Stimulated activated effector memory CD8-positive, alpha-beta T cell treated with anti-CD3 and anti-CD28 coated beads, Interleukin-12 subunit alpha, Interleukin-12 subunit beta, amount 100 ng/mL, for 72 hours (primary cell): ENCODE results near the gene ACOXL.

ENCODE experiments used
- ATAC-seq: fragments of 150-1000 bp; cut with Tn5 transposase; 2 replicates; pipeline ENCODE4 v1.10.0; 2021
- DNase-seq, 2 donors: peaks; one replicate each; pipeline ENCODE4 v3.0.0; 2021 to 2022; ENCODE audit warnings: low spot score in 2 of 2
- H3K27ac Mint-ChIP-seq: one replicate; pipeline ENCODE4 v1.8.0; 2022; ENCODE audit warnings: mild to moderate bottlenecking, mixed read lengths
- H3K36me3 Mint-ChIP-seq: one replicate; pipeline ENCODE4 v1.8.0; 2022; ENCODE audit warnings: mild to moderate bottlenecking, mixed read lengths
- H3K4me1 Mint-ChIP-seq: one replicate; pipeline ENCODE4 v1.8.0; 2022; ENCODE audit warnings: mixed read lengths
- H3K4me3 Mint-ChIP-seq: one replicate; pipeline ENCODE4 v1.8.0; 2022; ENCODE audit warnings: mild to moderate bottlenecking, mixed read lengths
- H3K9me3 Mint-ChIP-seq: one replicate; pipeline ENCODE4 v1.8.0; 2022; ENCODE audit warnings: mixed read lengths

Gene ACOXL

GRCh38 chr2:110872521-110872920 lies 140.1 kb downstream of the ACOXL start:
- Mint-ChIP-seq H3K36me3 (no peaks in the 10 kb centered on the region), H3K27ac (no peak overlapping the region), H3K4me3 (no peak overlapping the region), H3K4me1 (peaks cover 32% of the 10 kb centered on the region), H3K9me3 (no peaks in the 10 kb centered on the region)
- ATAC-seq (no peak), DNase-seq (peak in 1 of 2 donors; percentile 50)

- no peaks in the 10 kb centered on the region for H3K36me3 Mint-ChIP-seq
- peak in 1 of 2 donors; percentile 47 for DNase-seq
- H3K27ac Mint-ChIP-seq, result peak overlapping the region; percentile 50
- H3K4me1 Mint-ChIP-seq, result peaks cover 30% of the 10 kb centered on the region
- peaks cover 1% of the 10 kb centered on the region for H3K9me3 Mint-ChIP-seq
- no peak for ATAC-seq
- H3K4me3 Mint-ChIP-seq, result no peak overlapping the region
Observed at GRCh38 chr2:110873056-110873502, 140.7 kb downstream of the ACOXL start.

GRCh38 chr2:110873597-110874452 lies 141.5 kb downstream of the ACOXL start:
- DNase-seq (peak in 1 of 2 donors; percentile 47), ATAC-seq (no peak)
- H3K4me3 Mint-ChIP-seq, result no peak overlapping the region
- peaks cover 4% of the 10 kb centered on the region for H3K9me3 Mint-ChIP-seq
- no peak overlapping the region for H3K27ac Mint-ChIP-seq
- H3K36me3 Mint-ChIP-seq, result no peaks in the 10 kb centered on the region
- peaks cover 24% of the 10 kb centered on the region for H3K4me1 Mint-ChIP-seq

- no peak overlapping the region for H3K27ac Mint-ChIP-seq
- no peaks in the 10 kb centered on the region for H3K36me3 Mint-ChIP-seq
- no peak for ATAC-seq
- peak in 1 of 2 donors; percentile 43 for DNase-seq
- H3K4me1 Mint-ChIP-seq, result peaks cover 24% of the 10 kb centered on the region
- no peak overlapping the region for H3K4me3 Mint-ChIP-seq
- H3K9me3 Mint-ChIP-seq, result peaks cover 4% of the 10 kb centered on the region
Observed at GRCh38 chr2:110874453-110875383, 142.3 kb downstream of the ACOXL start.

GRCh38 chr2:110875384-110875725 lies 143.0 kb downstream of the ACOXL start:
- no peak overlapping the region for H3K27ac Mint-ChIP-seq
- no peak for ATAC-seq
- DNase-seq, result peak in 1 of 2 donors; percentile 35
- peaks cover 4% of the 10 kb centered on the region for H3K9me3 Mint-ChIP-seq
- no peaks in the 10 kb centered on the region for H3K36me3 Mint-ChIP-seq
- H3K4me1 Mint-ChIP-seq, result peaks cover 24% of the 10 kb centered on the region
- no peak overlapping the region for H3K4me3 Mint-ChIP-seq

- no peak overlapping the region for H3K27ac Mint-ChIP-seq
- peaks cover 4% of the 10 kb centered on the region for H3K9me3 Mint-ChIP-seq
- H3K4me1 Mint-ChIP-seq, result peaks cover 16% of the 10 kb centered on the region
- H3K36me3 Mint-ChIP-seq, result no peaks in the 10 kb centered on the region
- peak in 1 of 2 donors; percentile 45 for DNase-seq
- no peak for ATAC-seq
- H3K4me3 Mint-ChIP-seq, result no peak overlapping the region
Observed at GRCh38 chr2:110876167-110876999, 144.0 kb downstream of the ACOXL start.

GRCh38 chr2:110877031-110877827 lies 144.9 kb downstream of the ACOXL start:
- no peak overlapping the region for H3K27ac Mint-ChIP-seq
- H3K36me3 Mint-ChIP-seq, result no peaks in the 10 kb centered on the region
- ATAC-seq, result no peak
- H3K9me3 Mint-ChIP-seq, result peaks cover 9% of the 10 kb centered on the region
- peaks cover 14% of the 10 kb centered on the region for H3K4me1 Mint-ChIP-seq
- H3K4me3 Mint-ChIP-seq, result no peak overlapping the region
- DNase-seq, result peak in 1 of 2 donors; percentile 44

GRCh38 chr2:110878150-110878549 lies 145.8 kb downstream of the ACOXL start:
- no peak overlapping the region for H3K4me3 Mint-ChIP-seq
- no peak for DNase-seq
- H3K9me3 Mint-ChIP-seq, result peaks cover 9% of the 10 kb centered on the region
- H3K4me1 Mint-ChIP-seq, result peaks cover 6% of the 10 kb centered on the region
- no peak for ATAC-seq
- H3K27ac Mint-ChIP-seq, result no peak overlapping the region
- no peaks in the 10 kb centered on the region for H3K36me3 Mint-ChIP-seq

GRCh38 chr2:110881908-110882307 lies 149.5 kb downstream of the ACOXL start:
- H3K4me1 Mint-ChIP-seq, result peaks cover 5% of the 10 kb centered on the region
- H3K27ac Mint-ChIP-seq, result no peak overlapping the region
- peaks cover 9% of the 10 kb centered on the region for H3K9me3 Mint-ChIP-seq
- no peaks in the 10 kb centered on the region for H3K36me3 Mint-ChIP-seq
- ATAC-seq (peak; percentile 99), DNase-seq (peak in 1 of 2 donors; percentile 50)
- no peak overlapping the region for H3K4me3 Mint-ChIP-seq

- no peaks in the 10 kb centered on the region for H3K36me3 Mint-ChIP-seq
- ATAC-seq (no peak), DNase-seq (no peak)
- no peak overlapping the region for H3K4me3 Mint-ChIP-seq
- H3K4me1 Mint-ChIP-seq, result peaks cover 5% of the 10 kb centered on the region
- no peak overlapping the region for H3K27ac Mint-ChIP-seq
- H3K9me3 Mint-ChIP-seq, result peaks cover 5% of the 10 kb centered on the region
Observed at GRCh38 chr2:110883406-110883805, 151.0 kb downstream of the ACOXL start.

GRCh38 chr2:110885256-110885655 lies 152.9 kb downstream of the ACOXL start:
- no peak overlapping the region for H3K4me3 Mint-ChIP-seq
- H3K36me3 Mint-ChIP-seq, result no peaks in the 10 kb centered on the region
- H3K4me1 Mint-ChIP-seq, result peaks cover 5% of the 10 kb centered on the region
- H3K9me3 Mint-ChIP-seq, result peaks cover 5% of the 10 kb centered on the region
- DNase-seq (no peak), ATAC-seq (no peak)
- no peak overlapping the region for H3K27ac Mint-ChIP-seq

- no peaks in the 10 kb centered on the region for H3K9me3 Mint-ChIP-seq
- no peak overlapping the region for H3K27ac Mint-ChIP-seq
- no peak for ATAC-seq
- H3K36me3 Mint-ChIP-seq, result no peaks in the 10 kb centered on the region
- H3K4me3 Mint-ChIP-seq, result no peak overlapping the region
- no peaks in the 10 kb centered on the region for H3K4me1 Mint-ChIP-seq
- DNase-seq, result peak in 1 of 2 donors; percentile 40
Observed at GRCh38 chr2:110886826-110887573, 154.6 kb downstream of the ACOXL start.

GRCh38 chr2:110888411-110888810 lies 156.0 kb downstream of the ACOXL start:
- H3K4me1 Mint-ChIP-seq, result no peaks in the 10 kb centered on the region
- no peaks in the 10 kb centered on the region for H3K9me3 Mint-ChIP-seq
- DNase-seq, result no peak
- no peak for ATAC-seq
- no peak overlapping the region for H3K4me3 Mint-ChIP-seq
- no peak overlapping the region for H3K27ac Mint-ChIP-seq
- H3K36me3 Mint-ChIP-seq, result no peaks in the 10 kb centered on the region

GRCh38 chr2:110891626-110892025 lies 159.3 kb downstream of the ACOXL start:
- Mint-ChIP-seq H3K4me1 (no peaks in the 10 kb centered on the region), H3K36me3 (no peaks in the 10 kb centered on the region), H3K27ac (no peak overlapping the region), H3K9me3 (peaks cover 2% of the 10 kb centered on the region), H3K4me3 (no peak overlapping the region)
- DNase-seq (no peak), ATAC-seq (no peak)
